NCI-H1092 treated with DMSO at 0.1 percent for 48 hours (cell line): ENCODE data around the gene SH2B3.

Experiments
- DNase-seq: peaks from one replicate; lab custom pipeline; 2025; lab: John Stamatoyannopoulos, UW

Gene SH2B3

DNA sequence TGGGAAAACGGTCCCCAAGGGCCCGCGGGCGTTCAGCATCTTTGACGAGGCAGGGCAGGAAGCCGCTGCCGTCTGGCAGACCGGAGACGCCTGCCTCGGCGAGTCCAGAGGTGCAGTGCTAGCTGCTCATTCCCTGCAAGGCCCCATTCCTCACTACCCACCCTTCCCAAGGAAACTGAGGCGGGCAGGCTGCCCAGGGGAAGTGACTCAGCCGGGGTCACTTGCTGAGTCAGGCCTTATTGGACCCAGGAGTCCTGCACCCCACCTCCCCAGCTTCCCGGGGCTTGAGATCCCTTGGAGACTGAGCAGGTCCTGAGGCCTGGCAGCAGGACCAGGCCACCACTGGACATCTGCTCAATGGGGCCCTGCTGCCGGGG is 3.7 kb downstream of the SH2B3 start:
- no peak for DNase-seq

DNA sequence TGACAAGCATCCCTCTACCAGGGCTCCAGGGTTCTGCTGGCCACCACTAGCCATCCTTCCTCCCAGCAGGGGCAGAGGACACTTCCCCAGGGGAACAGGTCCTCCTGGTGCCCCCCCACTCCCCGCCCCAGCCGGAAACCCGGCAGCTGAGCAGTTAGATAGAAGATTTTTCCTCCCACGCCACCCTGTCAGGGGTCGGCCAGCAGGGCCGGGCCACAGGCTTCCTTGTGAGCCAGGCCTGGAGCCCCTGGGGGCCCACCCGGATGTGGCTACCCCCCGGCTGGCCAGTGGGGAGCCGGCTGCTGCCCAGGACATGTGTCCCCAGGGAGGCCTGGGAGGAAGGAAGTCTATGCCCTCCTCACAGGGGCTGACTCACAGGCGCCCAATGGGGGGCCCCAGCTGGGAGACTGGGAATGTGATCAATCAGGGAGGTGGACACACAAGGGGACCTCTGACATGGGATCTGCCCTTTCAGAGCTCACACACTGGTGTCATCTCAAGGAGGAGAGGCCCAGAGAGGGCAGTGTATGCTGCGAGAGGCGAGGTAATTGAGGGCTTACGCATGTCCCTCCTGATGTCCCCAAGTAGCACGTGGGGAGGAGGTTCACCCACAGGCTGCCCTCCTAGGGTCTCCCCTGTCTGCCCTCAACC is 4.2 kb downstream of the SH2B3 start:
- no peak for DNase-seq

- no peak for DNase-seq
Observed at GRCh38 chr12:111410431-111411184, 4.9 kb downstream of the SH2B3 start.

DNA sequence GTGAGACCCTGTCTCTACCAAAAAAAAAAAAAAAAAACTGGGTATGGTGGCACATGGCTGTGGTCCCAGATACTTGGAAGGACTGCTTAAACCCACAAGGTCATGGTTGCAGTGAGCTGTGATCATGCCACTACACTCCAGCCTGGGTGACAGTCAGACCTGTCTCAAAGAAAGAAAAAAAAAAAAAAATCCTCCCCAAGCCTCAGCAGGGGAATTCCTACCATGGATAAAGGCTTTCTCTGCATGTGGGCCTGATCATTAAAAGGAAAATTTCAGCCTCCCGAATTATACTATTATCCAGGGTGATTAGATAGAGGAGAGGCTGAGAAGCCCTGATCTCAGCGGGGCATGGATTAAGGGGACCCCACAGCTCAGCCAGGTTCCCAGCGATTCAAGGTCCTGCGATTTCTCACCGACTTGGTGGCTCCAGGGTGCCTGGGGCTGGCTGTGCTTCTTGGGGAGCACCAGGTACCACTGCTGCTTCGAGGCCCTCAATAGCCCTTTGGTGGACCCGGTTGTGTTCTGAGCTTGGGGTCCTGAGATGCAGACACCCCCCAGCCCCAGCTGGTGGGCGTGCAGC is 5.6 kb downstream of the SH2B3 start:
- no peak for DNase-seq

DNA sequence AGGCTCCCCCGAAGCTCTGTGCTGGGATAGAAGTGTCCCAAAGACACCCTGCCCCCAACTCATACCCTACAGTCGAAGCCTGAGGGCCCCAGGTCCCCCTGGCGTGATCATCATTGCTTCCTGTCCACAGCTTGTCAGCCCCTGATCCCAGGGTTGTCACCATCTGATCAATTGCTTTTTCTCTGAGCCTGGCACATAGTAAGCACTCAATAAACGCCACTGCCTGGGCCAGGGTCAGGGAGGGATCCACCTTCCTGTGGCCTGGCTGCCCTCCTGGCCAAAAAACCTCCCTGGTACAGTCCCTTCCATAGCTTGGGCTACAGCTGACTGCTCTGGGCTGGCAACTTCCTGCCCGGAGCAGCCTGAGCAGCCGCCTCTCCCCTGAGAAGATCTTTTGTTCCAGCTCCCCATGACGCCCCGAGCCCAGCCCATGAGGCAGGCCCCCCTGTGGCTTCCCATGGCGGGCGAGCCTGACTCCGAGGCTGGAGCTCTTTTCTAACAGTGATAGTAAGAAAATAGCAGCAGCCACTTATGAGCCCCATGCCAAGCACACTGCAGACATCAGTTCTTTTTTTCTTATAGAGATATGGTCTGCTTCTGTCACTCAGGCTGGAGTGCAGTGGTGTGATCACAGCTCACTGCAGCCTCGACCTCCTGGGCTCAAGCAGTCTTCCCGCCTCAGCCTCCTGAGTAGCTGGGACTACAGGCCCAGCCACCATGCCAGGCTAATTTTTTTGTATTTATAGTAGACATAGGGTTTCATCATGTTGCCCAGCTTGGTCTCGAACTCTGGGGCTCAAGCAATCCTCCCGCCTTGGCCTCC is 6.5 kb downstream of the SH2B3 start:
- peak; percentile 24 for DNase-seq

DNA sequence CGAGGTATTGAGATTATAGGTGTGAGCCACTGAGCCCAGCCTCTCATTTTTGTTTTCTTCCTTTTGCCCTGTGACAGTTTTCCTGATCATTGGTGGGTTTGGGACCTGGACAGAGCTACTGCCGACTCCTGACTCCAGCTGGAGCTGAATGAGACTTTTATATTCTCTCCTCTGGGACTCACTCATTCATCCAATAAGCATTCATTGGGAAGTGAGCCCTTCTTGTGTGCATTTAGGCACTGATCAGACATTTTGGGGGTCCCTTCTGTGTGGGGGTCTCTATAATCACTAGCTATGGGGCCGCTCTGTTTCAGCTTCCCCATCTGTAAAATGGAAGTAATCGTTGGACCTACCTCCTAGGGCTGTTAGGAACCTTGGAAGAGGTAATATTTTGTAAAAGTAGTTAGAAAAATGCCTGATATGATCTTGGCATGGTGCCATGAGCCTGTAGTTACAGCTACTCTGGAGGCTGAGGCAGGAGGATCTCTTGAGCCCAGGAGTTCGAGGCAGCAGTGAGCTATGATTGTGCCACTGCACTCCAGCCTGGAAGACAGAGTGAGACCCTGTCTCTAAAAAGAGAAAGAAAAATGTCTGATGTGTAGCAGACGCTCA is 7.2 kb downstream of the SH2B3 start:
- no peak for DNase-seq

DNA sequence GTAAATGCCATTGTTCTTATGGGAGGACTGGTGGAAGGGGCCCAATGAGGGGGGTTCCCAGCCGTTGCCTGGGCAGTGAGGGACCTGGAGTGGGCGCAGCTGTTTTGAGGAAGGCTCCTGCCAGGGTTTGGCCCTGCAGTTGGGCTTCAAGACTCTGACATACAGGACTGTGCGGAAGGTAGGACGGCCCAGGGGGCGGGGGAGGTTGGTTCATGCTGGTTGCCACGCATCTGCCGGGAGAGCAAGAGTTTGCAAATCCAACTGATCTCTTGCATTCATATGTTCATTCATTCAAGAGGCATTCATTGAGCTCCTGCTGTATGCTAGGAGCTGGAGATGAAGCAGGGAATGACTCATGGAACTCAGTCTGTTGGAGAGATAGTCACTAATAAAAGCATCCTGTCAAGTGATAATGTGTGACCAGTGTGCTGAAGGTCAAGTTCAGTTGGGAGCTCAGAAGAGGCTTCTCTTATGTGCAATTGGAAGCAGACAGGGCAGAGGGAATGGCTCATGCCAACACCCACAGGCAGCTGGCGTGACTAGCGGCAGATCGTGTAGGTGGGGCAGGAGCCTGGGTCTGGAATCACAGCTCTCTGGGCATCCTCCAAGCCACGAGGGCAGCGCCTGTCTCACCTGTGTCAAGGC is 7.8 kb downstream of the SH2B3 start:
- DNase-seq, result no peak

GRCh38 chr12:111414711-111415252 is 9.1 kb downstream of the SH2B3 start:
- DNase-seq, result no peak

DNA sequence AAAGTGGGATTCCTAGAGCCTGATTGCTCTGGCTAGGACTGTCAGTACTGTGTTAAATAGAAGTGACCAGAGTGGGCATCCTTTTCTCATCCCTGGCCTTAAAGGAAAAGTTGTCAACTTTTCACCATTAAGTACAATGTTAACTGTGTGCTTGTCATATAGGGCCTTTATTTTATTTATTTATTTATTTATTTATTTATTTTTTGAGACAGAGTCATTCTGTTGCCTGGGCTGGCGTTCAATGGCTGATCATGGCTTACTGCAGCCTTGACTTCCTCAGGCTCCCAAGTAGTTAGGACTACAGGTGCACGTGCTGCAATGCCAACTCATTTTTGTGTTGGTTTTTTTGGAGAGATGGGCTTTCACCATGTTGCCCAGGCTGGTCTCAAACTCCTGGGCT is 11.6 kb downstream of the SH2B3 start:
- no peak for DNase-seq

- no peak for DNase-seq
Observed at GRCh38 chr12:111417784-111418593, 12.3 kb downstream of the SH2B3 start.

GRCh38 chr12:111418594-111418880 is 12.8 kb downstream of the SH2B3 start:
- no peak for DNase-seq

DNA sequence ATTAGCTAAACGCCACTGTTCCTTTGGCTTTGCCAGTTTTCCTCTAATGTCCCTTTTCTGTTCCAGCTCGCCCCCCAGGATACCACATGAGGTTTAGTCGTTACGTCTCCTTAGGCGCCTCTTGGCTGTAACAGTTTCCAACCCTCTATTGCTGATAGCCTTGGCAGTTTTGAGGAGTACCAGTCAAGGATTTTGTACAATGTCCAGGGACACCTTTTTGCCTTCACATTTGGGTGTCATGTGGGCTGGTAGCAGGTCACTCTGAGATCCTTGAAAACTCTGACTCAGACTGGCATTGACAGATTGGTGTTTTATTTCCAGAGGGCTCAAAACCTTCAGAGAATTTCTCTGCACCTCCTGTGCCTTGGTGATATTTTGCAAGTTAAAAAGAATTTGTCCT is 14.1 kb downstream of the SH2B3 start:
- DNase-seq, result no peak

DNA sequence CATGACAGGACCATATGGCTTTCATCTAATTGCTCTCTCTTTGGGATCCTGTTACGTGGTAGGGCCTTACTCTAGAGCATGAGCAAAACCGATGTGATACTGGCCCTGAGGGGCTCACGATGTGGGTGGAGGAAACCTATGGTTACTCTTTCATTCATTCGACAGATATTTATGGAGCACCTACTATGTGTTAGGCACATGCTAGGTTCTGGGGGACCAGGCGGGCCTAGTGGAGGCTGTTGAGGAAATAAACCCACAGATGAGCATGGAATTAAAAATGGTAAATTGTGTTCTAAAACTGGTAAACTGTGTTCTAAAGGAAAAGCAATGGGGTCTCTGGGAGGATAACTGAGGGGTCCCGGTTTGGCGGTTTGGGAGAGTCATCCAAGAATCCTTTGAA is 14.8 kb downstream of the SH2B3 start:
- DNase-seq, result no peak

DNA sequence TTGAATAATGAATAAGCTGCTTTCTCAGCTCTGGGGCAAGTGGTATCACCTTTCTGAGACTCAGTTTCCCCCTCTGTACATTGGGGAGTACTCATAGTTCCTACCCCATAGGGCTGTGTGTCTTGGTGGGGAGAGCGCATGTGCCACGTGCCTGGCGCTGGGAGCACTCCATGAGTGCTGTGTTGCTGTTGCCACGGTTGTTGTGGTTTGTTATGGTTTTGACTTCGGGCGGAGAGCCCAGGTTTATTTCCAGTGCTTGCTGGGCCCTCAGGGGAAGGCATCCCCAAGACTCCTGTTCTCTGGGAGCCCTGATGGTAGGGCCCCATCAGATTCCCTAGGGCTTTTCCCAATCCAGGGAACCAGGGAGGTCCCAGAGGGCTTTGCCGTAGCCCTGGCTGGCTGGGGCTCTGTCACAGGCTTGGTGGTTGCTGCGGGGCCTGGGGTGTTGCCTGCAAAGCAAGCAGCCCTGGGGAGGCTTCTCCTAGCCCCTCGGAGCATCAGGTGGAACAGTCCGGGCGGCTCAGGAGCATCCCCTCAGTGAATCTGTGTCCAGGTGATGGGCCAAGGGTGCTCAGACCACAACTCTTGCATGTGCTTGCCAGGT is 18.6 kb downstream of the SH2B3 start:
- DNase-seq, result no peak

DNA sequence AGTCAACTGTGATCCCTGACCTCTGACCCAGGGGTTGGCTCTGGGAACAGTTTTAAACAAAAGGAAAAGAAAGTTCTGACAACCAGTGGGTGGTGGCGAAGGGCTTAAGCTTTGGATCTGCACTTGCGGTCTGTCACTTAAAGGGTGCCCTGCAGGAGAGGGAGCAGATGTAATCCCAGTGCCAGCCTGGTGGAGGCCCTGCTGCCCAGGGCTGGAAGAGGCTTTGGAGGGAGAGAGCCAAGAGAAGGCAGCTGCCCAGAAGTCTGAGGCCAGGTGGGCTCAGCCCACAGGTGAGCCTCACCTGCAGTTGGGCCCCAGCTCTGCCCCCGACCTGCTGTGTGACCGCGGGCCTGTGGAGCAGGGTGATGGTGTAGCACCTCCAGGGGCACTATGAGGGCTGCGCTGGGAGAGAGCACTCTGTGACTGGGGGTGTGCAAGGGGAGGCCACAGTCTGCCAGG is 19.1 kb downstream of the SH2B3 start:
- no peak for DNase-seq

DNA sequence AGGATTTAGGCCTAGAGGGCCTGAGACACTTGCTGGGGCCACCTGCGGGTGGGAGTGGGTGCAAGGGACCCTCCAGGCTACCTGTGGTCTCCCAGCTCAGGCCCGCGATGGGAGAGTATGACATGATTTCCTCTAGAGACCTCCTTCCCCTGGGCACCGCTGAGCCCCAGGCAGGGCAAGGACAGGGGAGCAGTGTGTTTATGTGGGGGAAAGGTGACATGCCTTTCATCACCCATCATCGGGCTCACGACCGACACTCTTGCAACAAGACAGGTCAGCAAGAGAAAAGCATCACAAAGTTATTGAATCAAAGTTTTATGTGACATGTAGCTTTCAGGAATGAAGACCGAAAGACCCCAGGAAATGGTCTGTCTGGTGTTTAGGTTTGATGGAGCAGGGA is 19.9 kb downstream of the SH2B3 start:
- DNase-seq, result no peak

DNA sequence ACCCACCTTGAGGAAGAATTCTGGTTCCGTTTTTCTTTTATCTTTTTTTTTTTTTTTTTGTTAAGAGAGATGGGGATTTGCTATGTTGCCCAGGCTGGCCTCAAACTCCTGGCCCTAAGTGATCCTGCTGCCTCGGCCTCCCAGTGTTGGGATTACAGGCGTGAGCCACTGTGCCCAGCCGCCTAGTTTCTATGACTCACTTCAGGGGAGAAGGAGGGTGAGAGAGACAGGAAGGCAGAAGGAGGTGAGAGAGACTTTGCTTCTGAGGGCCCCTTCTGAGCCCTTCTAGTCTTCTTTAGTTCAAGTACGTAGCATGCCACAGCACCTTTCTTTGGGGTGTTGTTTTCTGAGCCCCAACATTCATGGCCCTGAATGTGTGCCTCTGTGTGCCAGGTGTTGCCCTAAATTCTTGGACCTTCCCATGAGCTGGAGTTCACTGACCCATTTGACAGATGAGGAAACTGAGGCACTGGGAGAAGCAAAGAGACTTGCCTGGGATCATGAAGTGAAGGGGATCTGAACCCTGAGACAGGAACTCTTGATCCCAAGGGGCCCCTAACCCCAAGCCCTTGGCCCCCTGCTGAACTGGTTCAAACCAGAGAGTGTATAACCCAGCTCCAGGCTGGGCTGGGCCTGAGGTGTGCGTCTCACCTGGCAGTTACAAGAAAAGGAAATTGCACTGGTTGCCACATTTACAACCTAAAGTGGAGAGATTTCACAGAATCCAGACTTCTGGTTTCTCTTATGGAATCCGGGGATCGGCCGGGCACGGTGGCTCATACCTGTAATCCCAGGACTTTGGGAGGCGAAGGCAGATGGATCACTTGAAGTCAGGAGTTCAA is 20.8 kb downstream of the SH2B3 start:
- no peak for DNase-seq

GRCh38 chr12:111427417-111428074 is 21.8 kb downstream of the SH2B3 start:
- no peak for DNase-seq
